ENCODE data around the gene FYN.
A peak's percentile ranks its signal among the peaks of the same experiment; 100 is the strongest.

DNA sequence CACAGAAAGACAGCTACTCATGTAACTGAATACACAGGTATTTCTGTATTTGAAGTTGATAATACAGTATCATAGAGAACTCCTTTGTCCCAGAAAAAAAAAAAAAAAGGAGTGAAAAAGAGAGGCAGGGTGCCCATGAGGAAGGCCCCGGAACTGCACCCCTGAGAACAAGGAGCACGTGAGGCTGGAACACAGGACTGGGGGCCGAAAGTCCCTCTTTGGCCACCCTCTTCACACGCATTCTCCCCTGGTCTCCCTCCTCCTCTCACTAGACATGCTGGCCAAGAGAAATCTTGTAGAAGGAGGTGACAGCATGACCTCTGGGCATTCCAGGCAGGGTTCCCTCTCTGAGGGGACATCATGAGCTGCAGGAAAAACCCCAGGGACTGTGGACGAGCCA, 204.8 kb downstream of the FYN start:
- TF ChIP-seq, protein P1, sequence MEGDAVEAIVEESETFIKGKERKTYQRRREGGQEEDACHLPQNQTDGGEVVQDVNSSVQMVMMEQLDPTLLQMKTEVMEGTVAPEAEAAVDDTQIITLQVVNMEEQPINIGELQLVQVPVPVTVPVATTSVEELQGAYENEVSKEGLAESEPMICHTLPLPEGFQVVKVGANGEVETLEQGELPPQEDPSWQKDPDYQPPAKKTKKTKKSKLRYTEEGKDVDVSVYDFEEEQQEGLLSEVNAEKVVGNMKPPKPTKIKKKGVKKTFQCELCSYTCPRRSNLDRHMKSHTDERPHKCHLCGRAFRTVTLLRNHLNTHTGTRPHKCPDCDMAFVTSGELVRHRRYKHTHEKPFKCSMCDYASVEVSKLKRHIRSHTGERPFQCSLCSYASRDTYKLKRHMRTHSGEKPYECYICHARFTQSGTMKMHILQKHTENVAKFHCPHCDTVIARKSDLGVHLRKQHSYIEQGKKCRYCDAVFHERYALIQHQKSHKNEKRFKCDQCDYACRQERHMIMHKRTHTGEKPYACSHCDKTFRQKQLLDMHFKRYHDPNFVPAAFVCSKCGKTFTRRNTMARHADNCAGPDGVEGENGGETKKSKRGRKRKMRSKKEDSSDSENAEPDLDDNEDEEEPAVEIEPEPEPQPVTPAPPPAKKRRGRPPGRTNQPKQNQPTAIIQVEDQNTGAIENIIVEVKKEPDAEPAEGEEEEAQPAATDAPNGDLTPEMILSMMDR (optimal IDR thresholded peaks at IDR 0.05 in 1 of 3, IDR thresholded peaks at IDR 0.05 in 1 of 3, conservative IDR thresholded peaks at IDR 0.05 in 1 of 3; ENCODE audit: extremely low read depth in 1 of 3, insufficient read depth in 2 of 3, low read length in 3 of 3), result peak in 2 of 3 experiments; percentile 27 to 31
- no peak for TF ChIP-seq EZH2 (IDR thresholded peaks at IDR 0.05; ENCODE audit: low read length)
